Adipocyte (in vitro differentiated cells): ENCODE measurements around the gene ALOXE3.

Experiments
- DNase-seq: peaks from one replicate; pipeline ENCODE4 v3.0.0-alpha.2; 2015; ENCODE audit warnings: low read depth
- H3K27me3 ChIP-seq: replicated peaks from 2 replicates; pipeline ENCODE4 v1.7.0; 2013; ENCODE audit warnings: mild to moderate bottlenecking, low read length, moderate library complexity; ENCODE audit not compliant: control insufficient read depth, insufficient read depth
- H3K36me3 ChIP-seq: 2 replicates; pipeline ENCODE4 v1.7.0; 2013; ENCODE audit warnings: low read length, mild to moderate bottlenecking, moderate library complexity; ENCODE audit not compliant: control insufficient read depth, insufficient read depth, severe bottlenecking
- H3K4me1 ChIP-seq: 2 replicates; pipeline ENCODE4 v1.7.0; 2013; ENCODE audit warnings: mild to moderate bottlenecking, low read length, moderate library complexity; ENCODE audit not compliant: control insufficient read depth, insufficient read depth
- H3K4me3 ChIP-seq: 2 replicates; pipeline ENCODE4 v1.7.0; 2013; ENCODE audit warnings: mild to moderate bottlenecking, low read length, moderate library complexity
- H3K9ac ChIP-seq: 2 replicates; pipeline ENCODE4 v1.7.0; 2013; ENCODE audit warnings: mild to moderate bottlenecking, low read length, moderate library complexity
- H3K9me3 ChIP-seq: 2 replicates; pipeline ENCODE4 v1.7.0; 2013; ENCODE audit warnings: mild to moderate bottlenecking, low read length, moderate library complexity; ENCODE audit not compliant: control insufficient read depth

ALOXE3 gene

GRCh38 chr17:8146381-8147140, 28.2 kb upstream of the ALOXE3 start:
- no peak overlapping the region for H3K4me3 ChIP-seq
- peaks cover 92% of the 10 kb centered on the region for H3K36me3 ChIP-seq
- H3K9ac ChIP-seq = peak overlapping the region; percentile 1
- peaks cover 13% of the 10 kb centered on the region for H3K4me1 ChIP-seq
- no peaks in the 10 kb centered on the region for H3K27me3 ChIP-seq
- DNase-seq = no peak
- H3K9me3 ChIP-seq = no peaks in the 10 kb centered on the region

GRCh38 chr17:8145811-8146210, 27.5 kb upstream of the ALOXE3 start:
- Histone ChIP-seq H3K27me3 (no peaks in the 10 kb centered on the region), H3K36me3 (peaks cover 99% of the 10 kb centered on the region), H3K4me3 (no peak overlapping the region), H3K9ac (peak overlapping the region; percentile 1), H3K4me1 (peaks cover 11% of the 10 kb centered on the region), H3K9me3 (no peaks in the 10 kb centered on the region)
- no peak for DNase-seq

DNA sequence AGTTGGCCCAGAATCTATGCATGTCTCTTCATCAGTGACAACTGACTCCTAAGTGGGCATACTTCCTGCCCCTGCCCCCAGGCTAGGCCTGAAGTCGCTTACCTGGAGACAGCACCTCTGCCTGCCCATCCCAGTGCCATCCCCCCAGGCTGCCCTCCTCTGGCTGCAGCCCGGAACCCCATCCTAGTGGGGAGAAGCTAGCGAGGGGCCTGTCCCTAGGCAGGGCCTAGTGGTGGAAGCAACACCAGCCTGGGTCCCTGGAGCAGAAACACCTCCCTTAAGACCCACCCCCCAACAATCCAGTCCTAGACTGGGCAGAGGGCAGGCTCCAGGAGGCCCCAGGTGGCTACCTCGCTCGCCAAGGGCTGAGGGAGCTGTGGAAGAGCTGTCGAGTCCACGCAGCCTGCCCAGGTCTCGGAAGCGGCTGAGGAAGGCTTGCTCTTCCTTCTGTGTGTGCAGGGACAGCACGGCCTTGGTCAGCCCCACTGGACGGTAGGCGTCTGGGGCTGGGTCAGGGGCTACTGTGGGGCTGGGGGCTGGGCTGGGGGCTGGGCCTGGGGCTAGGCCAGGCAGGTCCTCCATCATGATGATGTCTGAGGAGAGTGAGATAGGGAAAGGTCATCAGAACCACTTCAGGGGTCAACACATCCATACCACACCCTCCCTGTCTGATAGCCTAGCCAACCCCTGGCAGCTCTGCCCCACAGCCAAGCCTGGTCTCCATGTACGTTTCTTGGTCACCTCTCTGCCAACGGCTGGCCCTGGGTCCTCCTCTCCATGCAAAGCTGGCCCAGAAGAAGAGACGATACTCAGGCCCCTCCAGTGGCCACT, 26.3 kb upstream of the ALOXE3 start:
- H3K36me3 ChIP-seq = peaks cover 99% of the 10 kb centered on the region

DNA sequence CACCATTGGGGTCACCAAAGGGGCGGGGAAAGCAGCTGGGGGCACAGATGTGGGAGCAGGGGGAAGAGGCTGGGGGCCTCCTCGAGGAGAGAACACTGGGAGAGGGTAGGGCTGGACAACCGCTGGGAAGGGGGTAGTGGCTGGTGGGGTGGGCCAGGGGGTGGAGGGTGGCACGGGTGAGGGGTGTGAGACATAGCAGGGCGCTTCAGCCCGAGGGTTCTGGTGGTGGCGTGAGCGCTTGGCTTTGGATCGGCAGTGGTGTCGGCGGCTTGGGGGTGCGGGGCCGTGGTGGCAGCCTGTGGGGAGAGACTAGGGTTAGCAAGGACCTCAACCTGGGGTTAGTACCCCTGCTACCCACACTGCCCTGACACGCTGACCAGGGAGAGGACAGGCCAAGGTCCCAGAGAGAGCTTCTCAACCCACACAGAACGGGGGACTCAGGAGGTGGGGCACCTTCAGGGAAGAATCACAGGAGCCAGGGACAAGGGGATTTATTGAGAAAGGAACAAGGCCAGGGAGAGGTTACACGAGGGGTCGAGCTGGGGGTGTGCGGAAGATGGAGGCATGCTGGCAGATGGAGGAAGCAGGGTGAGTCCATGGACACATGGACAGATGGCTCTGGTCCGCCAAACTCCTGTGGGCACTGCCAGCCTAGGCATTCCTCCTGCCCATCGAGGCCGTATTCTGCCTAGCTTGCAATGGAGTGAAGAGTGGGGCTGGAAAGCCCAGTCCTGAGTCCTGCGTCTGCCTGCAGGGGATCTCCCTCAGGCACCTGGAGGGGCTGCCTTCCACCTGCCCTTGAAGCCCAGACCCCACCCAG, 25.5 kb upstream of the ALOXE3 start:
- H3K4me1 ChIP-seq = peaks cover 9% of the 10 kb centered on the region
- no peak overlapping the region for H3K4me3 ChIP-seq
- no peak for DNase-seq
- H3K27me3 ChIP-seq = no peaks in the 10 kb centered on the region
- no peak overlapping the region for H3K9ac ChIP-seq
- H3K36me3 ChIP-seq = peaks cover 97% of the 10 kb centered on the region
- no peaks in the 10 kb centered on the region for H3K9me3 ChIP-seq

More for the DNA sequence above, 26.3 kb upstream of the ALOXE3 start:
- Histone ChIP-seq H3K9me3 (no peaks in the 10 kb centered on the region), H3K4me1 (peaks cover 4% of the 10 kb centered on the region), H3K27me3 (no peaks in the 10 kb centered on the region), H3K4me3 (no peak overlapping the region), H3K9ac (no peak overlapping the region)
- no peak for DNase-seq

DNA sequence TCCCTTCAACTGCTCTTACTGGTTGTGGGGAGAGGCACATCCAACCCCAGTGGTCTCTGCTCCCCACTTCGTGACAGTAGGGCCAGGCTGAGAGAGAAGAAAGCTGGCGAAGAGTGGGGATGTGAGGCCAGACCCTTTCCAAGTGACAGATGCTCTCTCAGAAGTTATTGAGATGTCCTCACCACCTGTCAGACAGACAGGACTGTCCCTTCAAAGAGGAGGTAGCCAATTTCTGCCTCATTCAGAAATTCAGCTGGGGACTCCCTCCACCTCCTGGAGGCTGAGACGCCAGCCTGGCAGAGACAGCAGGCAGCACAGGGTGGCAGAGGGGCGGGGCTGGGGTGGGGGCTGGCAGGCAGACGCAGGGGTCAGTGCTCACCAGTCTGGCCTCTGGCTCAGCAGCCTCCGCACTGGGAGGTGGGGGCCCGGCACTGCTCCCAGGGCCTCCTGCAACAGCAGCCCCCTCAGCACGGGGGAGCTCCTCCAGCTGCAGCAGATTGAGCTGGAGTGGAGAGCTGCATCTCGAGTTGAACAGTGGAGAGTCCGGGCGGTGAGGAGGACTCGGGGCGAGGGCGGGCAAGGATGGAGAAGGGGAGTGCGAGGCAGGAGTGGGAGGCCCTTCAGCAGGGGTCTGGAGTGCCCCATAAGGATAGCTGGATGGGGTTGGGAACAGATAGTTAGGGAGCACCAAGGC, 24.7 kb upstream of the ALOXE3 start:
- H3K9me3 ChIP-seq = no peaks in the 10 kb centered on the region
- H3K27me3 ChIP-seq = no peaks in the 10 kb centered on the region
- peaks cover 89% of the 10 kb centered on the region for H3K36me3 ChIP-seq
- peaks cover 13% of the 10 kb centered on the region for H3K4me1 ChIP-seq
- H3K4me3 ChIP-seq = no peak overlapping the region
- no peak for DNase-seq
- no peak overlapping the region for H3K9ac ChIP-seq

GRCh38 chr17:8142158-8142886, 24.0 kb upstream of the ALOXE3 start:
- H3K36me3 ChIP-seq = peaks cover 87% of the 10 kb centered on the region

GRCh38 chr17:8141741-8142140, 23.4 kb upstream of the ALOXE3 start:
- H3K27me3 ChIP-seq = no peaks in the 10 kb centered on the region
- no peaks in the 10 kb centered on the region for H3K9me3 ChIP-seq
- H3K36me3 ChIP-seq = peaks cover 82% of the 10 kb centered on the region
- H3K4me3 ChIP-seq = no peak overlapping the region
- DNase-seq = no peak
- peaks cover 14% of the 10 kb centered on the region for H3K4me1 ChIP-seq
- peak overlapping the region; percentile 49 for H3K9ac ChIP-seq

More at GRCh38 chr17:8142158-8142886, 24.0 kb upstream of the ALOXE3 start:
- no peaks in the 10 kb centered on the region for H3K27me3 ChIP-seq
- no peak for DNase-seq
- peak overlapping the region; percentile 49 for H3K9ac ChIP-seq
- no peaks in the 10 kb centered on the region for H3K9me3 ChIP-seq
- peaks cover 14% of the 10 kb centered on the region for H3K4me1 ChIP-seq
- no peak overlapping the region for H3K4me3 ChIP-seq

- H3K4me3 ChIP-seq = no peak overlapping the region
- H3K36me3 ChIP-seq = peaks cover 75% of the 10 kb centered on the region
- H3K4me1 ChIP-seq = peaks cover 14% of the 10 kb centered on the region
- no peaks in the 10 kb centered on the region for H3K27me3 ChIP-seq
- H3K9ac ChIP-seq = peak overlapping the region; percentile 27
- no peak for DNase-seq
- H3K9me3 ChIP-seq = no peaks in the 10 kb centered on the region
These were observed 22.7 kb upstream of the ALOXE3 start for GRCh38 chr17:8141045-8141444.

DNA sequence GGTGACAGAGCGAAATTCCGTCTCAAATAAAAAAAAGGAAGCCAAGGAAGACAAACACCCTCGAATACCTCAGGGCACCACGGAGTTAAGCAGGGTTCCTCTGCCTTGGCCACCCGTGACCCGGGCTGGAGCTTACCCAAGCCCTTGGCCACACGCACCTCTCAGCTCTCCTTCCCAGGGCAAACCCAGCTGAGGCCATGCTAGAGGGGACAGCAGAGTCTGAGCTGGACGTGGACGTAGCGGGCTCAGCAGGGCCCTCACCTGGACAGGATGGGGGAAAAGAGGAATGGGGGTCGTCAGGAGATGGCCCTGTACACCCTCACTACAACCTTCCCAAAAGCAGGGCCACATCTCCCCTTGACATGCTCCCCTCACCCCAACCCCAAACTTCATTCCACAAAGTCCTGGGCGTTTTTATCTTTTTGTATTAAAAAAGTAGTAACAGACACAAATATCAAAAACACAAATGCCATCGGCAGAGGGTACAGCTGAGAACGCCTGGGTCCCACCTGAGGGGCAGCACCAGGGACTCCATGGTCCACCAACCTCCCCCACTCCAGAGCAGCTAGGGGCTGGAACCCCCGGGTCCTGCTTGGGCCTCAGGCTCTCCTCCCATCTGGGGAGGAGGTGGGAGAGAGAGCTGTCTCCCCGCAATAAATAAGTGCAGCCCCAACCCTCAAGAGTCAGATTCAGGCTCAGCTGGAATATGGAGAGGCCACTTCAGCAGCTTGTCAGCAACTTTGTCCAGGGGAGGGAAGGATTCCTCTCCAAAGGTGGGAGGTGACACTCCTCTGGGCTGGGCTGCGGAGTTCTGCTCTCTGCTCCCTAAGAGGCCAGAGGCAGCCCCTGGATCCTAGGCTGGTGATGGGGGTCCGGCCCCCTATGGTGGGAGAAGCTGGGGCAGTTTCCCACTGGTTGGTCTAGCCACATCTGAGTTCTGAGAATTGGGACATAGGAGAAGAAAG, 22.0 kb upstream of the ALOXE3 start:
- Histone ChIP-seq H3K9ac (peak overlapping the region; percentile 42), H3K4me3 (no peak overlapping the region), H3K27me3 (no peaks in the 10 kb centered on the region), H3K36me3 (peaks cover 68% of the 10 kb centered on the region), H3K4me1 (peaks cover 14% of the 10 kb centered on the region), H3K9me3 (no peaks in the 10 kb centered on the region)
- no peak for DNase-seq
